Activated naive CD8-positive, alpha-beta T cell treated with anti-CD3 and anti-CD28 coated beads for 36 hours (primary cell): ENCODE results near the gene CNFN. TPM values are rescaled to one million over a fixed set of nuclear protein-coding genes. Genes with fewer than 3 reads are reported as not detected.

Experiments
- DNase-seq: peaks from one replicate; pipeline ENCODE4 v3.0.0; 2021
- H3K27ac Mint-ChIP-seq: one replicate; pipeline ENCODE4 v1.8.0; 2022; ENCODE audit warnings: mild to moderate bottlenecking, moderate library complexity, mixed read lengths
- H3K27me3 Mint-ChIP-seq: one replicate; pipeline ENCODE4 v1.8.0; 2022; ENCODE audit warnings: mild to moderate bottlenecking, mixed read lengths
- H3K36me3 Mint-ChIP-seq: one replicate; pipeline ENCODE4 v1.8.0; 2021; ENCODE audit warnings: mild to moderate bottlenecking, mixed read lengths
- H3K4me1 Mint-ChIP-seq: one replicate; pipeline ENCODE4 v1.8.0; 2021; ENCODE audit warnings: mixed read lengths
- H3K4me3 Mint-ChIP-seq: one replicate; pipeline ENCODE4 v1.8.0; 2022; ENCODE audit warnings: mild to moderate bottlenecking, moderate library complexity, mixed read lengths
- H3K9me3 Mint-ChIP-seq: one replicate; pipeline ENCODE4 v1.8.0; 2022; ENCODE audit warnings: mixed read lengths
- total RNA-seq, 2 experiments: library from RNA; stranded (reverse); gene quantifications; one replicate each; pipeline ENCODE4 v1.2.3, GENCODE V29; 2021

Gene CNFN
- total RNA-seq, 2 experiments from 2014 or later: not detected

GRCh38 chr19:42400404-42400803 lies 10.3 kb upstream of the CNFN start:
- DNase-seq: no peak
- Mint-ChIP-seq H3K27ac (no peak overlapping the region), H3K9me3 (no peaks in the 10 kb centered on the region), H3K27me3 (no peaks in the 10 kb centered on the region), H3K36me3 (peaks cover 9% of the 10 kb centered on the region), H3K4me1 (peaks cover 37% of the 10 kb centered on the region), H3K4me3 (no peak overlapping the region)

GRCh38 chr19:42397263-42398166 lies 7.4 kb upstream of the CNFN start:
- no peak for DNase-seq
- Mint-ChIP-seq H3K27ac (peak overlapping the region; percentile 93), H3K4me3 (peak overlapping the region; percentile 95), H3K36me3 (peaks cover 2% of the 10 kb centered on the region), H3K27me3 (no peaks in the 10 kb centered on the region), H3K9me3 (no peaks in the 10 kb centered on the region), H3K4me1 (peaks cover 37% of the 10 kb centered on the region)

DNA sequence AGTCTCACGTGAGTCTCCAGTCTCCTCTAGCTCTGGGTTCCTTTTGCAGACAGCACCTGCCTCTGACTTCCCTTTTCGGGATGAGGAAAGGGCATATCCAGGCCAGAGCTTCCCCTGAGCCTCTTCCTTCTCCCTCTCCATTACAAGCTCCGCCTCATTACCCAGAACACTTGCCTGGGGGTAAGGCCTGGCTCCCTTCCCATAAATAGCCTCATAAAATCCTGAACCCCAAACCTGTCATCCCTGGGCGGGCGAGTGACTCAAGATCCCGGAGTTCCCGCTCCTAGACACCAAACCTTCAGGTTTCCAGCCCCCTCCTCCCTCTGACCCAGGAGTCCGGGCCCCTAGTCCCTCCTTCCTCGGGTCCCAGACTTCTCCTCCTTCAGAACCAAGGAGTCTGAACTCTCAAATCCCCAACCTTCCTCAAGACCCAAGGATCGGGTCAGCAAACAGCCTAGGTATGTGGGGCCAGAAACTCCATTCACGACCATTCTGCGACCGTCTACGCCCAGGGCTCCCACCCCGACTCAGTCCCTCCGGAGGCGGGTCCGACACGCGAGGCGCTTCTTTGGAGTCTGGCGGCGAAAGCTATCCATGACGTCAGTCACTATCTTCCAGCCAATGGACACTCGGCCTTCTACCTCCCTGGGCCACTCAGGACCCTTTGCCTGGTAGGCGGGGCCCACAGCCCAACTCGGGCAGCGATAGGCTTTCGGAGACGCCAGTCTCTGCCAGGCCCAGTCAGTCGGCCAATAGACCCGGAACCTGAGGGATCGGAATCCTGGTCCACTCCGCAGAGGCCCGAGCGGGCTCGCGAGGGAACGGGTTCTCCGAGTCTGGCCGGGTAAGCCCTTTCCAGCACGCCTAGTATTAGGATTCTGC lies 6.5 kb upstream of the CNFN start:
- peaks cover 30% of the 10 kb centered on the region for H3K4me1 Mint-ChIP-seq
- H3K36me3 Mint-ChIP-seq: peaks cover 2% of the 10 kb centered on the region
- peak; percentile 99 for DNase-seq
- H3K4me3 Mint-ChIP-seq: peak overlapping the region; percentile 95
- H3K27me3 Mint-ChIP-seq: peaks cover 4% of the 10 kb centered on the region
- no peaks in the 10 kb centered on the region for H3K9me3 Mint-ChIP-seq
- peak overlapping the region; percentile 93 for H3K27ac Mint-ChIP-seq

DNA sequence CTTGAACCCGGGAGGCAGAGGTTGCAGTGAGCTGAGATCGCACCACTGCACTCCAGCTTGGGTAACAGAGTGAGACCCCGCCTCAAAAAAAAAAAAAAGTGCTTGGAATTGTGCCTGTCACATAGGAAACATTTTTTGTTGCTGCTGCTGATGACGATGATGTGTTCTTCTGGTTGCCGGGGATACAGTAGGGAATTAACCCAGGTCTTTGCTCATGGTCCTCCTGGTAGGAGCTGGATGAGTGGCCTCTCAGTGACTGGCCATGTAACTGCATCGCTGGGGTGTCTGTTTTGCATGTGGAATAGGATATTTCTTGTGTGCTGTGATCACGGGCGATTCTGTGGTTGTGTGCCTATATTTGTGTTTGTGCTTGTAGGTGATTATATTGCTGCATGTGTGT lies 4.7 kb upstream of the CNFN start:
- DNase-seq: no peak
- Mint-ChIP-seq H3K4me1 (peaks cover 21% of the 10 kb centered on the region), H3K27ac (no peak overlapping the region), H3K9me3 (no peaks in the 10 kb centered on the region), H3K27me3 (peaks cover 16% of the 10 kb centered on the region), H3K36me3 (peaks cover 2% of the 10 kb centered on the region), H3K4me3 (no peak overlapping the region)

DNA sequence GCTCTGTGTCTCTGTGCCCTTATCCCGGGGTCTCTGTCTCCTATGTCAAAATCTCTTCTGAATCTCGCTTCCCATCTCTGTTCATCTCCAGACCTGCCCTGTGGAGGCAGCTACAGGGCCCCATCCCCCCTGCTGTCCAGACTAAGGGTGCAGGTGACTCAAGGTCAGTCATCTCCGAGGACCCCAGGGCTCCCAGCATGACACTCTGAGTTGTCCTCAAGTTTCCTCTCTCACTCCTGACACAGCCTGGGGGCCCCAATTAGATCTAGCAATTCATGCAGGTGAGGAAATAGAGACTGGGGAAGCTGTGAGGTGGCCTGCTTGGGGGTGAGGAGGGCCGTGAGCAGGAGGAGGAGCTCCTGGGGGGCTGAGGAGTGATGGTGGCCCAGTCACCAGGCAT lies 2.1 kb upstream of the CNFN start:
- no peak for DNase-seq
- Mint-ChIP-seq H3K27ac (no peak overlapping the region), H3K4me1 (peaks cover 9% of the 10 kb centered on the region), H3K4me3 (no peak overlapping the region), H3K36me3 (no peaks in the 10 kb centered on the region), H3K27me3 (peaks cover 32% of the 10 kb centered on the region), H3K9me3 (no peaks in the 10 kb centered on the region)

GRCh38 chr19:42388851-42389489 lies 1.1 kb downstream of the CNFN start:
- Mint-ChIP-seq H3K27ac (no peak overlapping the region), H3K27me3 (peaks cover 44% of the 10 kb centered on the region), H3K4me1 (peaks cover 4% of the 10 kb centered on the region), H3K4me3 (no peak overlapping the region), H3K36me3 (no peaks in the 10 kb centered on the region), H3K9me3 (no peaks in the 10 kb centered on the region)
- DNase-seq: no peak

DNA sequence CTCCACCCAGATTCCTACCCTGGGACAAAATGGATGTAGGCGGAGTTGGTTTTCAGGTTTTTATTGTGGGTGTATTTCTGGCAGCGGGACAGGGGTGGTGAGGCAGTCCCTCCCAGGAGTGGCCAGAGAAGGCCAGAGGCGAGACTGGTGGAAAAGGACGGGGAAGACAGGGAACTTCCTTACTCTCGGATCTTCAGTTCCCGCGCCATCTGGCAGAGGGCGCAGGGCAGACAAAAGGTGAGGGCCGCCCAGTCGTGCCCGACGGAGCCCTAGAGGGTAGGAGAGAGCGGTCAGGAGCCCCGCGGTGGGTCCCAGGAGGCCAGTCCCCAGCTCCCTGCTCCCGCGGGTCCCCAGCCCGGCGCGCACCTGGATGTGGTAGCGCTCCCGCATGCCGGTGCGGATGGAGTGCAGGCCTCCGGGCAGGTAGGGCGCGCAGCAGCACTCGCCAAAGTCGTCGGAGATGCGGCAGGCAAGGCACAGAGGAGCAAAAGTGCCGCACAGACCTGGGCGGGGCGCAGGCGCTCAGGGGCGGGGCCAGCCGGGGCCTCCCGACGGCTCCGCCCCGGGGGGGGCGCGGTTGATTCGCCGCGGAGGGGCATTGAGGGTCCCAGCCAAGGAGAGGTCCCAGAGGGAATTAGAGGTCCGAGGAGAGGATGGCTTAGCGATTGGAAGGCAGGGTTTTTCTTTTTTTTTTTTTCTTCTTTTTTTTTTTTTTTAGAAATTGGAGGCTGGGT lies 3.0 kb downstream of the CNFN start:
- no peaks in the 10 kb centered on the region for H3K9me3 Mint-ChIP-seq
- DNase-seq: peak; percentile 79
- H3K27me3 Mint-ChIP-seq: peaks cover 57% of the 10 kb centered on the region
- H3K36me3 Mint-ChIP-seq: no peaks in the 10 kb centered on the region
- no peak overlapping the region for H3K27ac Mint-ChIP-seq
- peak overlapping the region; percentile 59 for H3K4me3 Mint-ChIP-seq
- peaks cover 4% of the 10 kb centered on the region for H3K4me1 Mint-ChIP-seq

- DNase-seq: no peak
- peaks cover 30% of the 10 kb centered on the region for H3K27me3 Mint-ChIP-seq
- peaks cover 4% of the 10 kb centered on the region for H3K36me3 Mint-ChIP-seq
- peaks cover 12% of the 10 kb centered on the region for H3K4me1 Mint-ChIP-seq
- H3K4me3 Mint-ChIP-seq: no peak overlapping the region
- H3K9me3 Mint-ChIP-seq: no peaks in the 10 kb centered on the region
- H3K27ac Mint-ChIP-seq: no peak overlapping the region
These were observed 9.9 kb downstream of the CNFN start for GRCh38 chr19:42380155-42380554.

DNA sequence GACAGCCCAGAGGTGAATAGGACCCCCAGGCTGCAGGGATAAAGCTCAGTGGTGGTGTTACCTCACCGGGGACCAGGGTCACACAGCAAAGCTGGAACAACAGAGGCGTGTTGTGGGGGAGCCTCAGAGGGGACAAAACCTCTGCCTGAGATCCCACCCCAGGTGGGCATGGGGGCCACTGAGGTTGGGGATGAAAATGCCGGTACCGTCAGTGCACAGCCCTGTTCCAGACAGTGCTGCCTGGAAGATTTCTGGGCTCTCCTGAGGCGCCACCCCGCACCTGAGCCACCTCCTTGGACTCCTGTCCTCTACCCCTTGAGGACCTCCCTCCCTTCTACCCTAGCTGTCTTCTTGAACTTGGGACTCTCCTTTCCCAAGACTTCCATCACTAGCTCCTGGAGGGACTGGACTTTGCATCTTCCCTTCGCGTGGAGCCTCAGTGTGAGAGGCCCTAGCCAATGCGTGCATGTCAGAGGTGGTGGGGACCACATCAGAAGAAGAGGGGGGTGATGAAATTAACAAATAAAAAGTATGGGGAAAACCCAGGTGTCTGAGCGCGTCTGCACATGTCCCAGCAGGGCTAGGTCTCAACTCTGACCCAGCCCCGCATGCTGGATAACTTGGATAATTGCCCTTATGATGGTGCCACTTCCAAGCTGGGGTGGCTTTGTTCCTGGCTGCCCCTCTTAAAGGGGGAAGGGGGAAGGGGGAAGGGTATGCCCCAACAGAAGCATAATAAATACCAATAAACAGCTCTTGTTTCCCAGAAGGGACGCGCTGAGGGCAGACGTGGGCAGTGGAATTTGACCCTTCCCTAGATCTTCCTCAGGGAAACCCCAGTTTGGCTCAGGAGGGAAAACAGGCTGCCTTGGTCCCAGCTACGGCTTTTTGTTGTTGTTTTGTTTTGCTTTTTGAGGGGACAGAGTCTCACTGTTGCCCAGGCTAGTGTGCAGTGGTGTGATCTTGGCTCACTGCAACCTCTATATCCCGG lies 11.6 kb downstream of the CNFN start:
- Mint-ChIP-seq H3K4me1 (peaks cover 12% of the 10 kb centered on the region), H3K27ac (peak overlapping the region; percentile 61), H3K36me3 (peaks cover 5% of the 10 kb centered on the region), H3K27me3 (peaks cover 30% of the 10 kb centered on the region), H3K4me3 (no peak overlapping the region), H3K9me3 (no peaks in the 10 kb centered on the region)
- DNase-seq: peak; percentile 43

- no peaks in the 10 kb centered on the region for H3K9me3 Mint-ChIP-seq
- H3K27ac Mint-ChIP-seq: no peak overlapping the region
- DNase-seq: no peak
- peaks cover 12% of the 10 kb centered on the region for H3K4me1 Mint-ChIP-seq
- H3K36me3 Mint-ChIP-seq: peaks cover 5% of the 10 kb centered on the region
- peaks cover 12% of the 10 kb centered on the region for H3K27me3 Mint-ChIP-seq
- no peak overlapping the region for H3K4me3 Mint-ChIP-seq
These were observed 13.9 kb downstream of the CNFN start for GRCh38 chr19:42376177-42376555.

DNA sequence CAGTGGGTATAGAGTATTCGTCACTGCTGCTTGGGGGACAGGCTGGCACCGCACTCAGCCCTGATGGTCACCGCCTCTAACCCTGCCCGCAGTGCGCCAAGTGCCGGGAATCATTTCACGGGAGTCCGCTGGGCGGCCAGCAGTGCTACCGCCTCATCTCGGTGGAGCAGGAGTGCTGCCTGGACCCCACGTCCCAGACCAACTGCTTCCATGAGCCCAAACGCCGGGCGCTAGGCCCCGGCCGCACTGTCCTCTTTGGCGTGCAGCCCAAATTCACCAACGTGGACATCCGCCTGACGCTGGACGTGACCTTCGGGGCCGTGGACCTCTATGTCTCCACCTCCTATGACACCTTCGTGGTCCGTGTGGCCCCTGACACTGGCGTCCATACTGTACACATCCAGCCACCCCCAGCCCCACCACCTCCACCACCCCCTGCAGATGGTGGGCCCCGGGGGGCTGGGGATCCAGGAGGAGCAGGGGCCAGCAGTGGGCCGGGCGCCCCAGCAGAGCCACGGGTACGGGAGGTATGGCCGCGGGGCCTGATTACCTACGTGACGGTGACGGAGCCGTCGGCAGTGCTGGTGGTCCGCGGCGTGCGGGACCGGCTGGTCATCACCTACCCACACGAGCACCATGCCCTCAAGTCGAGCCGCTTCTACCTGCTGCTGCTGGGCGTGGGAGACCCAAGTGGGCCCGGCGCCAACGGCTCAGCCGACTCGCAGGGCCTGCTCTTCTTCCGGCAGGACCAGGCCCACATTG lies 14.5 kb downstream of the CNFN start:
- H3K9me3 Mint-ChIP-seq: no peaks in the 10 kb centered on the region
- no peak for DNase-seq
- H3K4me3 Mint-ChIP-seq: no peak overlapping the region
- H3K36me3 Mint-ChIP-seq: peaks cover 5% of the 10 kb centered on the region
- no peak overlapping the region for H3K27ac Mint-ChIP-seq
- H3K27me3 Mint-ChIP-seq: peaks cover 8% of the 10 kb centered on the region
- peaks cover 12% of the 10 kb centered on the region for H3K4me1 Mint-ChIP-seq

DNA sequence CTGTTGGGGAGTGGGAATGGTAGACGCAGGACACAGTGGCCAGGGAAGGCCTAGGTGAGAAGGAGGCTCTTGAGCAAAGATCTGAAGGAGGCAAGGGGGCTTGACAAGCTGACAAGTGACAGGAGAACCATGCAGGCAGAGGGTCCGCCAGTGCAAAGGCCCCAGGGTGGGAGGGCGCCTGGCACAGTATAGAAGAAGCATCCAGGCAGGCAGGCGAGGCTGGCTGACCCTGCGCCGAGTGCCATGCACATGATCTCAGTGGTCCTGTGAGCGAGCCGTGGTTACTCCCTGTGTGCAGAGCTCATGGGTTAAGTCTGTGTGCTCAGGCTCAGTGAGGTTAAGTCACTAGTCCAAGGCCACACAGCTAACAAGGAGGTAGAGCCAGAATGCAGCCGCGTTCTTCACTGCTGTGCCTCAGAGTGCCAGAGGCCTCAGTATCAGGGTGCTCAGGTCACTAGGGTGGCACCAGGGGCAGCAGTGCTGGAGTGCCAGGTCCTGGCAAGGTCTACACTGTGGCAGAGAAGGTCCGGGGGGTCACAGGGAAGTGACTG lies 15.2 kb downstream of the CNFN start:
- H3K4me3 Mint-ChIP-seq: no peak overlapping the region
- no peak overlapping the region for H3K27ac Mint-ChIP-seq
- H3K27me3 Mint-ChIP-seq: peaks cover 1% of the 10 kb centered on the region
- DNase-seq: no peak
- peaks cover 5% of the 10 kb centered on the region for H3K36me3 Mint-ChIP-seq
- peaks cover 12% of the 10 kb centered on the region for H3K4me1 Mint-ChIP-seq
- H3K9me3 Mint-ChIP-seq: no peaks in the 10 kb centered on the region
